ENCODE measurements around the gene HCK. TPM values are rescaled to one million over a fixed set of nuclear protein-coding genes. Genes with fewer than 3 reads are reported as not detected.

Gene HCK
- total RNA-seq, 1 experiment from 2014 or later = not detected

GRCh38 chr20:32075534-32075933 lies 23.5 kb downstream of the HCK start:
- no peak for DNase-seq (ENCODE audit: low read depth, low spot score)
- in situ Hi-C loops (cut with HindIII; ENCODE audit: low pct_unique_long_range_greater_than_20kb, low sequenced_read_pairs) = no loop called here

- in situ Hi-C loops (cut with HindIII; ENCODE audit: low pct_unique_long_range_greater_than_20kb, low sequenced_read_pairs) = no loop called here
- no peak for DNase-seq (ENCODE audit: low read depth, low spot score)
Measured at GRCh38 chr20:32077190-32077589, 25.1 kb downstream of the HCK start.

GRCh38 chr20:32078322-32078721 lies 26.3 kb downstream of the HCK start:
- in situ Hi-C loops (cut with HindIII; ENCODE audit: low pct_unique_long_range_greater_than_20kb, low sequenced_read_pairs) = no loop called here
- no peak for DNase-seq (ENCODE audit: low read depth, low spot score)

GRCh38 chr20:32078791-32079190 lies 26.7 kb downstream of the HCK start:
- no peak for DNase-seq (ENCODE audit: low read depth, low spot score)
- in situ Hi-C loops (cut with HindIII; ENCODE audit: low pct_unique_long_range_greater_than_20kb, low sequenced_read_pairs) = no loop called here

GRCh38 chr20:32079655-32080109 lies 27.6 kb downstream of the HCK start:
- in situ Hi-C loops (cut with HindIII; ENCODE audit: low pct_unique_long_range_greater_than_20kb, low sequenced_read_pairs) = no loop called here
- peak; percentile 28 for DNase-seq (ENCODE audit: low read depth, low spot score)

GRCh38 chr20:32080783-32081182 lies 28.7 kb downstream of the HCK start:
- in situ Hi-C loops (cut with HindIII; ENCODE audit: low pct_unique_long_range_greater_than_20kb, low sequenced_read_pairs) = no loop called here
- no peak for DNase-seq (ENCODE audit: low read depth, low spot score)

- in situ Hi-C loops (cut with HindIII; ENCODE audit: low pct_unique_long_range_greater_than_20kb, low sequenced_read_pairs) = no loop called here
- no peak for DNase-seq (ENCODE audit: low read depth, low spot score)
Measured at GRCh38 chr20:32083469-32083868, 31.4 kb downstream of the HCK start.

GRCh38 chr20:32087070-32087469 lies 35.0 kb downstream of the HCK start:
- no peak for DNase-seq (ENCODE audit: low read depth, low spot score)
- in situ Hi-C loops (cut with HindIII; ENCODE audit: low pct_unique_long_range_greater_than_20kb, low sequenced_read_pairs) = no loop called here

- no peak for DNase-seq (ENCODE audit: low read depth, low spot score)
- in situ Hi-C loops (cut with HindIII; ENCODE audit: low pct_unique_long_range_greater_than_20kb, low sequenced_read_pairs) = no loop called here
Measured at GRCh38 chr20:32088759-32089158, 36.7 kb downstream of the HCK start.

GRCh38 chr20:32089637-32090362 lies 37.8 kb downstream of the HCK start:
- DNase-seq (ENCODE audit: low read depth, low spot score) = peak; percentile 37
- in situ Hi-C loops (cut with HindIII; ENCODE audit: low pct_unique_long_range_greater_than_20kb, low sequenced_read_pairs) = no loop called here

- in situ Hi-C loops (cut with HindIII; ENCODE audit: low pct_unique_long_range_greater_than_20kb, low sequenced_read_pairs) = no loop called here
- peak; percentile 91 for DNase-seq (ENCODE audit: low read depth, low spot score)
Measured at GRCh38 chr20:32091888-32092346, 39.9 kb downstream of the HCK start.

GRCh38 chr20:32098786-32099185 lies 46.7 kb downstream of the HCK start:
- DNase-seq (ENCODE audit: low read depth, low spot score) = no peak
- in situ Hi-C loops (cut with HindIII; ENCODE audit: low pct_unique_long_range_greater_than_20kb, low sequenced_read_pairs) = no loop called here

- DNase-seq (ENCODE audit: low read depth, low spot score) = peak; percentile 3
- in situ Hi-C loops (cut with HindIII; ENCODE audit: low pct_unique_long_range_greater_than_20kb, low sequenced_read_pairs) = no loop called here
Measured at GRCh38 chr20:32108814-32109391, 56.9 kb downstream of the HCK start.

- in situ Hi-C loops (cut with HindIII; ENCODE audit: low pct_unique_long_range_greater_than_20kb, low sequenced_read_pairs) = no loop called here
- peak; percentile 97 for DNase-seq (ENCODE audit: low read depth, low spot score)
Measured at GRCh38 chr20:32109392-32110172, 57.5 kb downstream of the HCK start, which contains the start of gene TM9SF4. TSS of gene TM9SF4 (plus strand) at chr20:32109714. CDS start at chr20:32109741, 27 bp downstream.

- in situ Hi-C loops (cut with HindIII; ENCODE audit: low pct_unique_long_range_greater_than_20kb, low sequenced_read_pairs) = no loop called here
Measured at GRCh38 chr20:32110173-32110704, 58.2 kb downstream of the HCK start.

GRCh38 chr20:32110727-32111126 lies 58.7 kb downstream of the HCK start:
- no peak for DNase-seq (ENCODE audit: low read depth, low spot score)
- in situ Hi-C loops (cut with HindIII; ENCODE audit: low pct_unique_long_range_greater_than_20kb, low sequenced_read_pairs) = no loop called here

More at GRCh38 chr20:32110173-32110704, 58.2 kb downstream of the HCK start:
- no peak for DNase-seq (ENCODE audit: low read depth, low spot score)

- in situ Hi-C loops (cut with HindIII; ENCODE audit: low pct_unique_long_range_greater_than_20kb, low sequenced_read_pairs) = no loop called here
- DNase-seq (ENCODE audit: low read depth, low spot score) = no peak
Measured at GRCh38 chr20:32111156-32111686, 59.2 kb downstream of the HCK start.

GRCh38 chr20:32111753-32112152 lies 59.7 kb downstream of the HCK start:
- in situ Hi-C loops (cut with HindIII; ENCODE audit: low pct_unique_long_range_greater_than_20kb, low sequenced_read_pairs) = no loop called here
- no peak for DNase-seq (ENCODE audit: low read depth, low spot score)
